HepG2 (cell line): ENCODE results near the gene FCHO1. TPM values are rescaled to one million over a fixed set of nuclear protein-coding genes. Genes with fewer than 3 reads are reported as not detected.

Experiments
- BORCS8-MEF2B ChIP-seq: sonication (generic); formaldehyde crosslinking; IDR thresholded peaks from 2 replicates; pipeline ENCODE4 v1.8.0; 2022; ENCODE audit warnings: mild to moderate bottlenecking, missing genetic modification reagents
- EZH2 ChIP-seq: conservative IDR thresholded peaks from 2 replicates; pipeline ENCODE4 v1.6.1; 2012; ENCODE audit warnings: mild to moderate bottlenecking, low read depth, low read length, moderate library complexity
- HDAC6 ChIP-seq: fragments of 200-600 bp; sonication (generic); IDR thresholded peaks from 2 replicates; pipeline ENCODE4 v1.7.0; 2017; ENCODE audit warnings: mild to moderate bottlenecking, antibody characterized with exemption, low read length, low read depth
- LBX2 ChIP-seq: sonication (generic); formaldehyde crosslinking; IDR thresholded peaks from 2 replicates; pipeline ENCODE4 v1.5.0; 2020; ENCODE audit warnings: missing genetic modification reagents, mild to moderate bottlenecking, borderline replicate concordance
- MAF1 ChIP-seq: sonication (generic); formaldehyde crosslinking; IDR thresholded peaks from 2 replicates; pipeline ENCODE4 v1.5.0; 2020; ENCODE audit warnings: missing genetic modification reagents, borderline replicate concordance
- NFE2L1 ChIP-seq: sonication (generic); formaldehyde crosslinking; IDR thresholded peaks from 2 replicates; pipeline ENCODE4 v1.4.0; 2020; ENCODE audit warnings: missing genetic modification reagents, mild to moderate bottlenecking, borderline replicate concordance
- RBAK ChIP-seq: sonication (generic); formaldehyde crosslinking; IDR thresholded peaks from 2 replicates; pipeline ENCODE4 v1.5.1; 2020; ENCODE audit warnings: mild to moderate bottlenecking, missing genetic modification reagents
- USF2 ChIP-seq, 2 experiments: sonication (generic) in 1 of 2; formaldehyde crosslinking in 1 of 2; IDR thresholded peaks; 2 replicates each; pipeline versions ENCODE4 v1.5.1 to v1.6.1; 2011 to 2020; ENCODE audit warnings: borderline replicate concordance in 1 of 2, low read depth in 1 of 2, low read length in 1 of 2, mild to moderate bottlenecking in 1 of 2, missing genetic modification reagents in 1 of 2, moderate library complexity in 1 of 2
- ZBTB4 ChIP-seq: sonication (generic); formaldehyde crosslinking; IDR thresholded peaks from 2 replicates; pipeline ENCODE4 v1.4.0; 2020; ENCODE audit warnings: missing genetic modification reagents, mild to moderate bottlenecking, borderline replicate concordance
- ZNF235 ChIP-seq: sonication (generic); formaldehyde crosslinking; IDR thresholded peaks from 2 replicates; pipeline ENCODE4 v1.8.1; 2023; ENCODE audit warnings: mild to moderate bottlenecking, missing genetic modification reagents, borderline replicate concordance
- ZNF44 ChIP-seq: sonication (generic); formaldehyde crosslinking; IDR thresholded peaks from 2 replicates; pipeline ENCODE4 v1.5.1; 2020; ENCODE audit warnings: mild to moderate bottlenecking, missing genetic modification reagents
- ZNF552 ChIP-seq: sonication (generic); formaldehyde crosslinking; IDR thresholded peaks from 2 replicates; pipeline ENCODE4 v1.9.0; 2022; ENCODE audit warnings: missing genetic modification reagents, mild to moderate bottlenecking, borderline replicate concordance
- ZNF709 ChIP-seq: sonication (generic); formaldehyde crosslinking; IDR thresholded peaks from 2 replicates; pipeline ENCODE4 v1.5.0; 2020; ENCODE audit warnings: mild to moderate bottlenecking, missing genetic modification reagents
- ZNF720 ChIP-seq: sonication (generic); formaldehyde crosslinking; IDR thresholded peaks from 2 replicates; pipeline ENCODE4 v1.4.0; 2020; ENCODE audit warnings: missing genetic modification reagents
- ZNF770 ChIP-seq: sonication (generic); formaldehyde crosslinking; IDR thresholded peaks from 2 replicates; pipeline ENCODE4 v1.5.0; 2020; ENCODE audit warnings: mild to moderate bottlenecking, missing genetic modification reagents
- ZNF781 ChIP-seq: sonication (generic); formaldehyde crosslinking; IDR thresholded peaks from 2 replicates; pipeline ENCODE4 v1.5.1; 2020; ENCODE audit warnings: borderline replicate concordance, mild to moderate bottlenecking, missing genetic modification reagents; ENCODE audit errors: not compliant biosample characterization
- ZNF784 ChIP-seq: sonication (generic); formaldehyde crosslinking; IDR thresholded peaks from 2 replicates; pipeline ENCODE4 v1.5.1; 2020; ENCODE audit warnings: missing genetic modification reagents, mild to moderate bottlenecking, borderline replicate concordance
- ZSCAN9 ChIP-seq: IDR thresholded peaks from 2 replicates; pipeline ENCODE4 v1.6.1; 2016; ENCODE audit warnings: borderline replicate concordance
- polyA plus RNA-seq, 8 experiments: library from polyadenylated mRNA; depleted of rRNA in 3 of 8; stranded (reverse) in 7 of 8; unstranded in 1 of 8; fragments of >200 nt; fragmentation: Illumina TruSeq in 4 of 8; extraction: Trizol in 4 of 8; gene quantifications; 2 replicates each; pipeline versions ENCODE4 v1.2.1 to v1.2.3, GENCODE V29; 2011 to 2016; ENCODE audit warnings: low read depth in 4 of 8, missing spikeins in 1 of 8, mixed read lengths in 1 of 8; ENCODE audit not compliant: insufficient read depth in 1 of 8
- total RNA-seq, 5 experiments: library from RNA; depleted of rRNA; stranded (reverse); fragments of >200 nt; fragmentation: Illumina TruSeq; extraction: Trizol; gene quantifications; 2 replicates each; pipeline ENCODE4 v1.2.3, GENCODE V29; 2016; ENCODE audit warnings: low read depth in 1 of 5

FCHO1 gene
- total and polyA plus RNA-seq, 2 of the 13 experiments (the other 11 are each of a cell fraction or from before 2014, with no cell fraction given) = 1.3 to 3.1 TPM

GRCh38 chr19:17766543-17767131 lies 15.4 kb downstream of the FCHO1 start (continued):
- TF ChIP-seq USF2 (IDR thresholded peaks at IDR 0.05; ENCODE audit: low read depth, low read length) (no peak), USF2 (CRISPR knock-in tag; IDR thresholded peaks at IDR 0.05; ENCODE audit: borderline replicate concordance) (no peak), MAF1 (no peak), ZNF552 (CRISPR knock-in tag) (no peak), HDAC6 (no peak), ZNF770 (CRISPR knock-in tag) (no peak), ZNF235 (no peak), ZNF720 (CRISPR knock-in tag) (no peak), ZSCAN9 (CRISPR knock-in tag) (no peak), ZNF784 (CRISPR knock-in tag) (no peak), BORCS8-MEF2B (CRISPR knock-in tag) (peak; percentile 79; the same call in 1 of the 2 replicates), ZNF709 (CRISPR knock-in tag) (no peak), RBAK (no peak), NFE2L1 (CRISPR knock-in tag) (no peak), LBX2 (CRISPR knock-in tag) (no peak), ZNF44 (no peak), ZBTB4 (no peak), EZH2 (no peak), ZNF781 (CRISPR knock-in tag) (no peak)
